ENCODE data around the gene C15orf39.

GRCh38 chr15:75153087-75153486, 48.6 kb upstream of the C15orf39 start:
- TF ChIP-seq GATA2 (IDR thresholded peaks at IDR 0.05; ENCODE audit: low read depth, low read length) (no peak), GATA3 (IDR thresholded peaks at IDR 0.05; ENCODE audit: low read depth, low read length) (no peak)
